GM21528 (cell line): ENCODE results near the gene APOBEC3F.
"Not testable (repeated sequence)": the region's sequence is repeated elsewhere in the genome, so short reads cannot be mapped to it uniquely, and the experiment has no call there.

ENCODE experiments used
- ATAC-seq: cut with Tn5 transposase; IDR thresholded peaks from one replicate; pipeline ENCODE4 v1.9.1; 2021; ENCODE audit warnings: mild to moderate bottlenecking, moderate library complexity; ENCODE audit not compliant: unreplicated experiment, low FRiP score

Gene APOBEC3F

DNA sequence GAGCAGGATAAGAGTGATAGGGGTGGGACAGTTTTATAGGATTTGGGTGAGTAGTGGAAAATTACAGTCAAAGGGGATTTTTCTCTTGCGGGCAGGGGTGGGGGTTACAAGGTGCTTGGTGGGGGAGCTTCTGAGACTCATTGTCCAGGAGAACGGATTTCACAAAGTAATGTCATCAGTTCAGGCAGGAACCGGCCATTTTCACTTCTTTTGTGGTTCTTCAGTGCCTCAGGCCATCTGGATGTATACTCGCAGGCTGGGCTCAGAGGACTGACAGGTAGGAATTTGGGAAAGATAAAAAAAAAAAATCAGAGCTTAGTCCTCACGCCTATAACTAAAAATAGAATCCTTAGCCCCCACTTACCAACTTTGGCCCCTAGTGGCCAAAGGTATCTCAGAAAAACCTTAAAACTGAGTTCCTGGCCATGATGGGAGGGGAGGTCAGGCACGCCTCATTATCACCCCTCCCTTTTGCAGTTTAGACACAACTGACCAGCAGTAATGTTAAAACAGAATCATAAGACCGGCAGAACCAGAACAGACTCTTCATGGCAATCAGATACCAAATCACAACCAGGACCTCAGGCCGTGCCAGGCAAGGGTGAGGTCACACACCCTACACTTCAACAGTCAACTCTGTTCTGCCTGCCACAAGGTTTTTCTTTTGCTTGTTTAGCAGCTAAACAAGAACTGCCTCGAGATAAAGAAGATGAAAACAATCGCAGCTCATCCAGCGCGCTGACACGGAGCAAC, 27.5 kb downstream of the APOBEC3F start:
- no peak for ATAC-seq

DNA sequence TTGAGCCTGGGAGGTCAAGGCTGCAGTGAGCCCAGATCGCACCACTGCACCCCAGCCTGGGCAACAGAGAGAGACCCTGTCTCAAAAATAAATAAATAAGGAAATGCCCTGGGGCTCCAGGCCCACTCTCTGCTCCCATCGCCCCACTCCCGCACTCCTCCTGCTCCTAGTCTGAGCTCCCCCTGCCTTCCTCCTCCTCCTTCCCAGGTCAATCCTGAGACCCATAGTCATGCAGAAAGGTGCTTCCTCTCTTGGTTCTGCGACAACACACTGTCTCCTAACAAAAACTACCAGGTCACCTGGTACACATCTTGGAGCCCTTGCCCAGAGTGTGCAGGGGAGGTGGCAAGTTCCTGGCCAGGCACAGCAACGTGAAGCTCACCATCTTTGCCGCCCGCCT, 29.5 kb downstream of the APOBEC3F start:
- no peak for ATAC-seq

DNA sequence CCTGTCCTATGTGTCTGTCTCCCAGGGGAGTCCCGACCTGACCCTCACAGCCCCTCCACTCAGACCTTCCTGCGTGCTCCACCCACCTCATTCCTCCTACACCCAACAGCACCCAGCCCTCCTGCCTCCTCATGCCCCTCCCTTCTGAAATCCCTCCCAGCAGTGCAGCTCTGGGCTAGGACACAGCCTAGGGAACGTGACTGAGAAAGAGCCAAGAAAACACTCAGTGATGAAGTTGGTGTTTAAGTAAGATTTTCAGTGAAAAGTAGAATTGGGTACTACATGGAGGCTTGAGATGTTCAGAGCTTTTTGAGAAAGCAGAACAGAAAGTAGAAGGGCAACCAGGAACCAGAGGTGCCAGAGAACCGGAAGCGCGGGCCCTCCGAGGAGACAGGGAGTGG, 31.9 kb downstream of the APOBEC3F start:
- ATAC-seq = not testable (repeated sequence)

DNA sequence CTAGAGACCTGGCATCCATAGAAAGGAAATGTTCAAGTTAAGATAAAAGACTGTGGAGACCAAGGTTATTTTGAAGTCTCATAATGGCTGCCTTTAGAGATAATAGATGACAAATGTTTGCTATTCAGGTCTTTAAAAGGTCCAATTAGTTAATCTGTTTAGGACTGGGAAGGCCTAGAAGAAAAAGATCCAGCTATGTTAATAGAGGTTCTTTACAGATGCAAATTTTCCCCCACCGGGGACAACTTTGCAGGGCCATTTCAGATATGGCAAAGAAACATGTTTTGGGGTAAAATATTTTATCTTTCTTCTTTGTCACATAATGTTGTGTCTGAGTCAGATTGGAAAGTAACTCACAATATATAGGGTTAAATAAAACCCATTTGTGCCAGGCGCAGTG, 33.3 kb downstream of the APOBEC3F start:
- ATAC-seq = no peak

DNA sequence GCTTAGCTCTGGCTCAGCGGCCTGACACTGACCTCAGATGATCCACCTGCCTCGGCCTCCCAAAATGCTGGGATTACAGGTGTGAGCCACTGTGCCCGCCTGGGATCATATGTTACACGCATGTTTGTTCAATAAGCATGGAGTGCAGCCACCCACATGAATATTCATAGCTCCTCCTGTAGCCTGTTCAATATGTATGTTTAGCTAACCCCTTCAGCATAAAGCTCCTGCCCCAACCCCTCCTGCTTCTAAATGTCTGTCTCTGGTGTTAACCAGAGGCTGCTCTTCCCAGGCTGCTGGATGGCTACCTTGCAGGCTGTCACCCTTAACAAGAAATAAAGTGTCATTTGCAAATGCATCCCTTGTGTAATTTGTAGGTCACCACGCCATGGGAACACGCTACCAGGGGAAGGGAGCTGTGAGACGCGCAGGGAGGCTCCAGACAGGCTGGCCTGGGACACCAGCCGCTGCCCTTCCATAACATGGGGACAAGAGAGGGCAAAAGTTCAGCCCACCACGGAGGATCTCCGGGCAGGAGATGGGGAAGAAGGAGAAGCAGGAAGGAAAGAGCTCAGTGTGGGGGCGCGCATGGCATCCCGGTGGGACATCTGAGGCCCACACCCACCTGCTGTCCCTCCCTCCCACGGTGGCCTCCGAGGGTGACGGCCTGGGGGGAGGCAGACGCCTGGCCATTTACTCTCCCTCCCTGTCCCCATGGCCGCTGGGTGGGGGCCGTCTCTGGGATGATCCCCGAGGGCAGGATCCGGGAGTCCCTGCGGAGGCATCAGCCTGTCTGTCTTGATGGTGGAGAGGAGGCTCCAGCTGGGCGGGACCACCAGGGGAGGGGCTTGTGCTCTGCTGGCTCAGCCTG, 35.7 kb downstream of the APOBEC3F start:
- ATAC-seq = not testable (repeated sequence)

DNA sequence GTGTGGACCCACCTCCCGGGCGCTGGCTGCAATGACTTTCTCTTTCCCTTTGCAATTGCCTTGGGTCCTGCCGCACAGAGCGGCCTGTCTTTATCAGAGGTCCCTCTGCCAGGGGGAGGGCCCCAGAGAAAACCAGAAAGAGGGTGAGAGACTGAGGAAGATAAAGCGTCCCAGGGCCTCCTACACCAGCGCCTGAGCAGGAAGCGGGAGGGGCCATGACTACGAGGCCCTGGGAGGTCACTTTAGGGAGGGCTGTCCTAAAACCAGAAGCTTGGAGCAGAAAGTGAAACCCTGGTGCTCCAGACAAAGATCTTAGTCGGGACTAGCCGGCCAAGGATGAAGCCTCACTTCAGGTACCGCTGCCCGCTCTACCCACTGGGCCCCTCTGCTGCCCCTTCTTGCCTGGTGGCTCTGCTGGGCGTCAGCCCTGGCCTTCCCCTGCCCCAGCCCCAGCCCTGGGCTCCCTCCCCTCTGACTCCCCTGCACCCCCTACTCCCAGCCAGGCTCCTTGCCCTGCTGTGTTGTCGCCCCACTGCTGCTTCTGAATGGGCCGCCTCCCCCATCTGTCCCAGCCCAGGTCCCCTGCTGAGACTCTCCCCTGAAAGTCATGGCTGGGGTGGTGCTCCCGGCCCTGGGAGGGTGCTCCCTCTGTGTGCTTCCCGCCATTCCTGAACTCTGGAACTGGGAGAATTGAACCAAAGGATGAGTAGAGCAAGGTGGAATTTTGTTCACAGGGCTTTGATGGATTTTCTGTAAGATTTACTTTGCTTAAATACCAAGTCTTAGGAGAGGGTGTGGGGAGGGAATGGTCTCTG, 36.6 kb downstream of the APOBEC3F start, which contains the start of gene APOBEC3G:
Gene APOBEC3G (plus strand): TSS at position 250 of the 815 bp plus-strand sequence. CDS start 87 bp downstream, at position 337.
- ATAC-seq = peak; percentile 70

DNA sequence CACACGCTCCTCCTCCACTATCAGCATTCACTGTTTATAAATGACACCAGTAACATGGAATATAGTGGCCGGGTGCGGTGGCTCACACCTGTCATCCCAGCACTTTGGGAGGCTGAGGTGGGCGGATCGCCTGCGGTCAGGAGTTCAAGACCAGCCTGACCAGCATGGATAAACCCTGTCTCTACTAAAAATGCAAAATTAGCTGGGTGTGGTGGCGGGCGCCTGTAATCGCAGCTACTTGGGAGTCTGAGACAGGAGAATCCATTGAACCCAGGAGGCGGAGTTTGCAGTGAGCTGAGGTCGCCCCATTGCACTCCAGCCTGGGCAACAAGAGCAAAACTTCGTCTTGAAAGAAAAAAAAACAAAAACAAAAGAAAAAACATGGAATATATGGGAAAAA, 37.2 kb downstream of the APOBEC3F start:
- not testable (repeated sequence) for ATAC-seq

DNA sequence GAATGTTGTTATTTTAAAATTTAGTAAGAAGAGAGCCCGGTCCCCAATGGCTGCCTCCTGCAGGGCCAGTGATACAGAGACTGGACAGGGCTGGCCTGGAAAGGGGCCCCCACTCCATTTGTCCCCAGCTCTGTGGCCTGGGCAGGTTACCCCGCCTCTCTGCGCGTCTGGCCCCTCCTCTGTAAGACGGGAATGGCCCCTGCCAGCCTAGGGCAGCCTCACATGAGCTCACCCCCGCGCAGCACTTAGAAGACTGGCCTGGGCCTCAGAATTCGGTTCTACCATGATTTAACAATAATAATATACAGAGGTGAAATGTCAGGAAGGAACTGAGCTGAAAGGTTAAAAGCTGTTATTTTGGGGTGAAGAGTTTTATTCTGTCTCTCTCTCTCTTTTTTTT, 37.7 kb downstream of the APOBEC3F start:
- no peak for ATAC-seq

DNA sequence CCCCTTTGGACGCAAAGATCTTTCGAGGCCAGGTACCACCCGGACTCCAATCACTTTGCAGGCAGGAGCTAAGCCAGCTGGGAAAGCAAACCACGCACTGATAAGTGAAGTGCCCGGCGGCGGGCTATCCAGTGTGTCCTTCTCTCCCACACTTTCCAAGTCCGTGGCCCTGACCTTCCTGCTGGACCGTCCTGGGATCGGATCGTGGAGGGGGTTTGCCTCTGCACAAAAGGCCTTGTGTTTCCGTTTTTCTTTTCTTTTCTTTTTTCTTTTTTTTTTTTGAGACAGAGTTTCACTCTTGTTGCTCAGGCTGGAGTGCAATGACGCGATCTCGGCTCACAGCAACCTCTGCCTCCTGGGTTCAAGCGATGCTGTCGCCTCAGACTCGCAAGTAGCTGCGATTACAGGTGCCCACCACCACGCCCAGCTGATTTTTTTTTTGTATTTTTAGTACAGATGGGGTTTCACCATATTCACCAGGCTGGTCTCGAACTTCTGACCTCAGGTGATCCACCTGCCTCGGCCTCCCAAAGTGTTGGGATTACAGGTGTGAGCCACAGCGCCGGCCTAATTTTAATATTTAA, 38.5 kb downstream of the APOBEC3F start:
- ATAC-seq = not testable (repeated sequence)

DNA sequence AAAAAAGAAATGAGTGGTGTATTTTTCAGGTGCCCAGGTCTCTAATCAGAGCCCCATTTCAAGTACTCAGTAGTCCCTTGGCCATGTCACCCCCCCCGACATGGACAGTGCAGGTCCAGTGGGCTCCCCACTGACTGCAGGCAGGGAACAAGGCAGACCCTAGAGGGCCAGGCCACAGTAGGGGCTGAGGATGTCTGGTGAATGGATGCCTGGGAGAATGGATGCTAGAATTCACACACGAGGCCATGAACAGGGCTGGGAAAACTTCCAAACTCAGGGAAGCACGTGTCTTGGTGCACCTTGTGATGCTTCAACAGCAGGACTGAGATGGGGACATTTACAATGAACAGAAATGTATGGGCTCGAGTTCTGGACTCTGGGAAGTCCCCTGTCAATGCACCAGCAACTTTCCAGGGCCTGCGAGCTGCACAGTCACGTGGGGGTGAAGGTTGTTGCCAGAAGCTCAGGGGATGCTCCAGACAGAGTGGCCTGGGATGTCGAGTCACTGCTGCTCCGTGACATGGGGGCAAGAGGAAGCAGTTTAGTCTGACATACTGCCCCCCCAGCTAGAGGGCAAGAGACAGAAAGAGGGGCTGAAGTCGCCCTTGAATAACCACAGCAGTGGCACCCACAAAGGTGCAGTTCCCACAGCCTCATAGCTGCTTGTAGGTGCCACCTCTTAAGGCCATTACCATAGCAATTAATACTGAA, 39.5 kb downstream of the APOBEC3F start:
- no peak for ATAC-seq

DNA sequence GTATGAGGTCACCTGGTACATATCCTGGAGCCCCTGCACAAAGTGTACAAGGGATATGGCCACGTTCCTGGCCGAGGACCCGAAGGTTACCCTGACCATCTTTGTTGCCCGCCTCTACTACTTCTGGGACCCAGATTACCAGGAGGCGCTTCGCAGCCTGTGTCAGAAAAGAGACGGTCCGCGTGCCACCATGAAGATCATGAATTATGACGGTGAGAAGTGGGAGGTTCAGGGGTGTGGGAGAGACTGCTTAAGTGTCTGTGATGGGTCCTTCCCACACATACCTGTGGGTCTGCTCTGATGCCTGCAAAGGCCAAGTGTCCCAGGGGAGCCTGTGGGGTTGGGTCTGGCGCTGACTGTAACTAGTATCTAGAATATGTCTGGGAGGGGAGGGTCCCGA, 40.4 kb downstream of the APOBEC3F start:
- no peak for ATAC-seq

DNA sequence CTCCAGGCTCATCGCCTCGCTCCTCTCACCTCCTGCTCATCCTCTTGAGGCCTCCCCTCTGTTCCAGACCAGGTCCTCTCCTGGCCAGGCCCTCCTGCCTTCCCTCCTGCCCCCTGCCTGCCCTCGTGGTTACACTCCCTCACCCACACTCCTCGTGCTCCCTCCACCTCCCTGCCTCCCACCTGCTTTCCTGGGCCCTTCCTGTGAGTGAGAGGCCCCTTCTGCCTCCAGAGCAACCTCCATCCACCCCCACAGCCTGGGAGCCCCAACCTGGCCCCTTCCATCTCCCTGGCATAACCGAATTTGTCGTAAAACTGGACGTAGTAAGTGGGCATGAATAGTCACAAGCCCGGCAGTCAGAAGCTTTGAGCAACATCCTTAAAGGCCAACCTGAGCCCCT, 40.9 kb downstream of the APOBEC3F start:
- no peak for ATAC-seq

DNA sequence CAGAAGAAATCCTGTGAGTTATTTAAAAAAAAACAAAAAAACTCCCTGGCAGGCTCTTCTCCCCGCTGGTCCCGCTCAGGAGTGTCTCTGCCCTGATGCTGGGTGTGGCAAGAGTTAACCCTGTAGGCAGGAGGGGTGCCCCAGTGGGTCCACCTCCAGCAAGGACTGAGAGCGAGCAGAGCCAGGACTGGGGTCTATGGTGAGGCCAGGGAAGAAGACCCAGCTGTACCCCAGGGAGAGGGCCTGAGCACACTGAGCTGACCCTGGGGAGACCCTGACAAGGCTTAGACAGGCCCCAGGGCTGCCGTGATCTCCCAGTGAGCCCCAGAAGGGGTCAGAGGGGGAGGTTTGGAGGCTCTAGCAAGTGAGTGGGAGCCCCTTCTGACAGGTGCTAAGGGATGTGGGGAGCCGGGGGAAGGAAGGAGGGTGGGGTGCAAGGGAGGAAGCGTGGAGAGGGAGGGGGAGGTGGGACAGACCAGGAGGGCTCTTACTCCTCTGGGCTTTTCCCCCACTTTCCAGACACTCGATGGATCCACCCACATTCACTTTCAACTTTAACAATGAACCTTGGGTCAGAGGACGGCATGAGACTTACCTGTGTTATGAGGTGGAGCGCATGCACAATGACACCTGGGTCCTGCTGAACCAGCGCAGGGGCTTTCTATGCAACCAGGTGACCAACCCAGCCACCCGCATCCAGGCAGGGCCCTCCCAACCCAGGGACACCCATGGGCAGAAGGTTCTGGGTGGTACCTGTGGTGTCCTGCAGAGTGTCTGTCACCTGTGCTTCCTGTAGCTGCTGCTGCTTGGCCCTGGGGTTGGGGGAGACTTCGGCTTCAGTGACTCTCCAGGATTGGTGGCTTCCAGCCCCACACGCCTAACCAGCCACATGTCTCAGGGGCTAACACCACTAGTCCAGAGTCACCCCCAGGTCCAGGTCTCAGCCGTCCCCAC, 42.8 kb downstream of the APOBEC3F start:
- no peak for ATAC-seq

DNA sequence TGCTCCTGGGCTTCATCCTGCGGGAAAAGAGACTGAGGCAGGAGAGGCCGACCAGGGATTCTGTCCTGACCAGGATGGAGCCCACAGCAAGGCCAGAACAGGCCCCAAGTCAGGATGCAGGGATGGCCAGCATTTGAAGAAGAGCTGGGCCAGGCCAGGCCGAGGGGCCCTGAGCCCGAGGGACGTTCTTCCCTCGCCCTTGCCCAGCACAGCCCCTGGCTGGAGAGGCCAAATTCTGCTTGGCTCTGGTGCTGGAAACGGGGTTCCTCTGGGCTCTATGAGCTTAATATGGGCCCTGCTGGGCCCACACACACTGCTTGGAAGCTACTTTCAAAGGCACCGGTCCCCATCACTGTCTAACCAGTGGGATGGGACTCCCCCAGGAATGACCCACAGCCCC, 44.0 kb downstream of the APOBEC3F start:
- no peak for ATAC-seq

DNA sequence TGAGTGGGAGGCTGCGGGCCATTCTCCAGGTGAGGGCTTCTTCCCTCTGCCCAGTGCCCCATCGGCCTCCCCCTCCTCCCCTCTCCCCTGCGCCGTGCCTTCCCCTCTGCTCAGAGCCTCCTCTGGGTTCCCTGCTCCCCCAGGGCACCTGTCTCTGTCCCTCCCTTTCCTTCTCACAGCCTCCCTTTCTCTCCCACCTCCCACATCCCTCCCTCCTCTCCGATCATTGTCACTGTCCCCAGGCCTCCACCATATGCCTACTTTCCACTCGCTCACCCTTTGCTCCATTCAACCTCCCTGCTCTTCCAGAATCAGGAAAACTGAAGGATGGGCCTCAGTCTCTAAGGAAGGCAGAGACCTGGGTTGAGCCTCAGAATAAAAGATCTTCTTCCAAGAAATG, 46.4 kb downstream of the APOBEC3F start:
- ATAC-seq = no peak

DNA sequence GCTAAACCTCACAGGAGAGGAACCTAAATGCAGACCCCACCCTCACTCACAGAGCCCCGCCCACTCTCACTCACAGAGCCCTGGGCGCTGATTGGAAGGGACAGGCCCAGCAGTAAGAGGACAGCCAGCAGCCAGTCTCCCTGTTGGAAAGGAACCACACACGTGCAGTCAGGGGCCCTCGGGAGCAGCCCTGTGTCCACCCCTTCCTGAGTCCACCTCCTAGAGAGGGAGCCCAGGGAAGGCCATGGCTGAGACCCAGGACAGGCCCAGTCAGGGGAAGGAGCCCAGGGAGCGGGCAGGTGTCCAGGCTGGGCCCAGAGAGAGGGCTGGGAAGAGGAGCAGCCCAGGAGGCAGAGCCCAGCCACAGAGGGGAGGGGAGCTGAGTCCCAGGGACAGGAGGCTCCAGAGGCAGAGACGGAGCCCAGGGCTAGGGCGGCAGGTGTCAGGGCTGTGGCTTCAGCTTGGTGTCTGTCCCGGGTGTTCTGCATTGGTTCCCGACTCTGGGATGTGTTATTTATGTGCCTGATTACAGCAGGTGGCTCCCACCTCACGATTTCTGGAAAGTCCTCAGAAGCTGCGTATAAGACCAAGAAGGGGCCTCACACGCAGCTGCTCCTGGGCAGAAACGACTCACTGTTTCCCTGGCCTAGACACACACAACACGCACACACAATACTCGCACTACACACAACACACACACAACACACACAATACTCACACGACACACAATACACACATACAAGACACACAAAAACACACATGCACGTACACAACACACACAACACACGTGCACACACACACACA, 47.4 kb downstream of the APOBEC3F start:
- no peak for ATAC-seq

DNA sequence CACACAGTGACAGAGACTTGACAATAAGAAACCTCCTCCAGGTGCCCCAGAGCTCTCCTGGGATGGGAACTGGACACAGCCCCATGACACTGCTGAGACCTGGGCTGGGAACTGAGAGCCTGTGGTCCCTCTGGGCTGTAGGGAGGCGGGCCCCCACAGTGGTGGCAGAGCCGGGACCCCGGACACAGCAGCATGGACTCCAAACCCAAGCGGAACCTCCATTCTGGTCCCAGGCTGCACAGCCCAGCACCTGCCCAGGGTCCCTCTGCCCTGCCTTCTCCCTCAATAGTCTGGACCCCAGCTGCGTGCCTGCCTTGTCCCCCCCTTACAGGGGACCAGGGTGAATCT, 48.0 kb downstream of the APOBEC3F start:
- ATAC-seq = no peak

DNA sequence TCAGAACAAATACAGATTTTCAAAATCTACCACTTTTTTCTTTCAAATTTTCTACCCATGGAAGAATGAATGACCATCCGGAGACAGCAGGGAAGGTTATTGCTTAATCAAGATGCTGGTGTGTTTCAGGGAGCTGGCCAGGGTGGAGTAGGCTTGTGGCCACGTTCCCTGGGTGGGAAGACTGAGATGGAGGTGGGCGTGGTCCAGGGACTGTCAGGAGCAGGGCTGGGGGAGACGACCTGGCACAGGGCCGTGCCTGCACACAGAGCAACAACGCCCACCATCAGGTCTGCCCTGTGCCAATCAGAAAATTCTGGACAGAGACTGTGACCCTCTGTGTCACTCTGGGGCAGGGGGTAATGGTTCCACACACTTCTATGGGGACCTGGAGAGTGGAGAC, 49.3 kb downstream of the APOBEC3F start:
- ATAC-seq = no peak
